Lower lobe of right lung (tissue), 2 donors: ENCODE results near the gene BMS1. TPM values are rescaled to one million over a fixed set of nuclear protein-coding genes. Genes with fewer than 3 reads are reported as not detected.

Experiments
- ATAC-seq, 2 donors: fragments of 200-7000 bp; cut with Tn5 transposase; one replicate each; pipeline ENCODE4 v1.9.1; 2020 to 2022; ENCODE audit warnings: mild to moderate bottlenecking in 2 of 2, moderate library complexity in 2 of 2
- DNase-seq: peaks from one replicate; pipeline ENCODE4 v3.0.0-alpha.2; 2020
- H3K27ac ChIP-seq: fragments of 200-600 bp; one replicate; pipeline ENCODE4 v1.8.0; 2022
- H3K27me3 ChIP-seq: fragments of 200-600 bp; one replicate; pipeline ENCODE4 v1.8.0; 2022; ENCODE audit warnings: low read depth
- H3K36me3 ChIP-seq: fragments of 200-600 bp; one replicate; pipeline ENCODE4 v1.8.0; 2022; ENCODE audit warnings: mild to moderate bottlenecking
- H3K4me1 ChIP-seq: fragments of 200-600 bp; one replicate; pipeline ENCODE4 v1.8.0; 2022
- H3K4me3 ChIP-seq: fragments of 200-600 bp; one replicate; pipeline ENCODE4 v1.8.0; 2022; ENCODE audit warnings: mild to moderate bottlenecking
- H3K9me3 ChIP-seq: fragments of 200-600 bp; one replicate; pipeline ENCODE4 v1.8.0; 2022
- intact Hi-C: fragments of 100-400 bp; cut with DNase I; formaldehyde crosslinking; loops from one replicate; pipeline ENCODE4 v1.11.0; 2022
- total RNA-seq: library from RNA; stranded (reverse); fragmentation: NEBNext Ultra II Directional; extraction: Animal tissue kit (Norgen Biotek cat#: 25700); gene quantifications from one replicate; pipeline ENCODE4 v1.2.1, GENCODE V29; 2021
- TF ChIP-seq, protein P1 (sequence below): fragments of 200-600 bp; IDR thresholded peaks from one replicate; pipeline ENCODE4 v1.8.0; 2022; ENCODE audit warnings: antibody characterized with exemption, mild to moderate bottlenecking
- donor health status: DM: no; HTN: yes; CAD: no; lungs with severe emphysema.

Gene BMS1
- total RNA-seq, 1 donor from 2014 or later = 12.5 TPM

DNA sequence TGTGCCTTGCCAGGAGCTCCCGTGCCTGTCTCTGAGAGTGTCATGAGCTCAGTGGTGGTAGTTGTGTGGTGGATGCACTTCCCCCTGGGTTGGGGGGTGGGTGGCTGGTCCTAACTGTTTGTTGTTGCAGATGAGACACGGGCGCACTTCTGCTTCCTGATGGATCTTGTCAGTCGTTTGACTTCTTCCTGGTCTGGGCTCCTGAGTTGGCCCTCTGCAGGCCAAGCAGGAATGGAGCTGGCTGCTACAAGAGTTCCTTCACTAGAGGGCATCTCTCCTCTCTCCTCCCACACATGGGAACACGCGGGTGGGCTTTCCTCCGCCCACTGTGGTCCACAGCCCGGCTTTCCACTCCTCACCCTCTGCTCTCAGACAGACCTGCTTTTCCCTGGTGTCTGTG is 82.0 kb downstream of the BMS1 start:
- Histone ChIP-seq H3K36me3 (no peaks in the 10 kb centered on the region), H3K27me3 (peaks cover 44% of the 10 kb centered on the region), H3K4me3 (no peak overlapping the region), H3K9me3 (no peaks in the 10 kb centered on the region), H3K27ac (no peak overlapping the region), H3K4me1 (peaks cover 13% of the 10 kb centered on the region)
- ATAC-seq (no peak), DNase-seq (no peak)
- TF ChIP-seq, protein P1, sequence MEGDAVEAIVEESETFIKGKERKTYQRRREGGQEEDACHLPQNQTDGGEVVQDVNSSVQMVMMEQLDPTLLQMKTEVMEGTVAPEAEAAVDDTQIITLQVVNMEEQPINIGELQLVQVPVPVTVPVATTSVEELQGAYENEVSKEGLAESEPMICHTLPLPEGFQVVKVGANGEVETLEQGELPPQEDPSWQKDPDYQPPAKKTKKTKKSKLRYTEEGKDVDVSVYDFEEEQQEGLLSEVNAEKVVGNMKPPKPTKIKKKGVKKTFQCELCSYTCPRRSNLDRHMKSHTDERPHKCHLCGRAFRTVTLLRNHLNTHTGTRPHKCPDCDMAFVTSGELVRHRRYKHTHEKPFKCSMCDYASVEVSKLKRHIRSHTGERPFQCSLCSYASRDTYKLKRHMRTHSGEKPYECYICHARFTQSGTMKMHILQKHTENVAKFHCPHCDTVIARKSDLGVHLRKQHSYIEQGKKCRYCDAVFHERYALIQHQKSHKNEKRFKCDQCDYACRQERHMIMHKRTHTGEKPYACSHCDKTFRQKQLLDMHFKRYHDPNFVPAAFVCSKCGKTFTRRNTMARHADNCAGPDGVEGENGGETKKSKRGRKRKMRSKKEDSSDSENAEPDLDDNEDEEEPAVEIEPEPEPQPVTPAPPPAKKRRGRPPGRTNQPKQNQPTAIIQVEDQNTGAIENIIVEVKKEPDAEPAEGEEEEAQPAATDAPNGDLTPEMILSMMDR = no peak
- intact Hi-C loops = no loop called here

DNA sequence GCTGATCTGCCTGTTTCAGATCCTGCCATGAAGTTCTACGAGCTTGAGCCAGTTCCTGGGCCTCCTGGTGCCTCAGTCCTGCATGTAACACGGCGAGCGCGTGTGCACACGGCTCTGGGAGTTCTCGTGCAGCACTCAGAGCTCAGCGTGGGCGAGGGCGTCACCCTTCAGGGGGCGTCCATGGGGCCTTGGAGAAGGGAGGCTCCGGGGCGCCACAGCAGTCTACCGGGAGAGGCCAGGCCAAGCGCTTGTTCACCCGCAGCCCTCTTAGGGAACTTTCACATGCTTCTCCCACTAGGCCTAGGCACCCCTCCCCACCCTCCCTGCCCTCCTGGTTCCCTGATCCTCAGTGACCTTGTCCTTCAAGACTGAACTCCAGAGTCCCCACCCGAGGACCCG is 83.1 kb downstream of the BMS1 start:
- Histone ChIP-seq H3K4me1 (peaks cover 14% of the 10 kb centered on the region), H3K36me3 (no peaks in the 10 kb centered on the region), H3K27ac (no peak overlapping the region), H3K9me3 (no peaks in the 10 kb centered on the region), H3K27me3 (peaks cover 39% of the 10 kb centered on the region), H3K4me3 (no peak overlapping the region)
- DNase-seq (no peak), ATAC-seq (no peak)
- TF ChIP-seq, protein P1 = no peak
- intact Hi-C loops = no loop called here

DNA sequence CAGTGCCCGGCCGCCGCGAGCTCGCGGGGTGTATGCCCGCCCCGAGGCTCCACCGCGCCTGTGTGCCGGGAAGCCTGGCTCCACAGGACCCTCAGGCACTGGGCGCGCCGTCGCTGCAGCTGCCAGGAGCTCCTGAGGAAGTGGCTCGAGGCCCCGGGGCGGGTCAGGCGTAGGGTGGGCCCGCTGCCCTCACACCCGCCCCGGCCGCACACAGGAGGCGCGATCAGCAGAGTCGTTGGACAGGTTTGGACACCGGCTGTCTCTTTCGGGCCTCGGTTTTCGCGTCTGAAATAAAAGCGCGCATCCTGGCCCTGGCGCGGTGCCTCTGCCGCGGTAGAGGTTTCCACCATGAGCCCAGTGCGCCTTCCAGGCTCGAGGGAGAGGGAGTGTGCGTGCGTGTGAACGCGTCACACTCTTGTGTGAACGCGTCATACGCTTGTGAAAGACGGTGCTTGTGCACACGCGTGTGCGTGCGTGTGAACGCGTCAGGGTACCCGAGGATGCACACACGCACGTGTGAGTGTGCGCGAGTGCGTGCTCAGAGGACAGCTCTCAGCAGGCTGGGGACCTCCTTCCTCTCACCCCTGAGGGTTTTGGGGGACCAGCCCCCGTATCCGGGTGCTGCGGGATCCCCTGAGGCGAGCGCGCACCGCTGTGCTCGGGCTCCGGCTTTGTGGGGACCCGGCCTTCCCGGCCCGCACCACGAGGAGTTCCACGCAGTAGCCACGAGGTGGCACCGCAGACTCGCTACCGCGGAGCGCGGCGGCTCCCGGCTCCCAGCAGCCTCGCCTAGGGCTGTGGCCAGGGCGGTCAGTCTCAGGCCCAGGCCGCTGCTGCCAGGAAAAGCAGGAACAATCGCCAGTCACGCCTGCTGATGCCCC is 83.8 kb downstream of the BMS1 start:
- ATAC-seq (peak; percentile 95 to 100), DNase-seq (peak; percentile 85)
- TF ChIP-seq, protein P1 = peak; percentile 80
- Histone ChIP-seq H3K27ac (no peak overlapping the region), H3K36me3 (no peaks in the 10 kb centered on the region), H3K4me1 (peaks cover 18% of the 10 kb centered on the region), H3K9me3 (no peaks in the 10 kb centered on the region), H3K4me3 (peak overlapping the region; percentile 31), H3K27me3 (peaks cover 37% of the 10 kb centered on the region)
- intact Hi-C loops = no loop called here

- DNase-seq = no peak
- intact Hi-C loops = no loop called here
- H3K9me3 ChIP-seq = no peaks in the 10 kb centered on the region
- H3K36me3 ChIP-seq = no peaks in the 10 kb centered on the region
- ATAC-seq = no peak
- peaks cover 32% of the 10 kb centered on the region for H3K27me3 ChIP-seq
- peaks cover 24% of the 10 kb centered on the region for H3K4me1 ChIP-seq
- H3K27ac ChIP-seq = no peak overlapping the region
- H3K4me3 ChIP-seq = no peak overlapping the region
- TF ChIP-seq, protein P1 = no peak
These were observed 85.0 kb downstream of the BMS1 start for GRCh38 chr10:42867571-42867970.

GRCh38 chr10:42868530-42868929 is 85.9 kb downstream of the BMS1 start:
- Histone ChIP-seq H3K4me1 (peaks cover 24% of the 10 kb centered on the region), H3K36me3 (no peaks in the 10 kb centered on the region), H3K4me3 (no peak overlapping the region), H3K27ac (no peak overlapping the region), H3K27me3 (peaks cover 26% of the 10 kb centered on the region), H3K9me3 (no peaks in the 10 kb centered on the region)
- TF ChIP-seq, protein P1 = no peak
- DNase-seq = no peak
- no peak for ATAC-seq
- intact Hi-C loops = no loop called here
